Left renal pelvis (tissue), 4 donors: ENCODE results near the gene SYNM. TPM values are rescaled to one million over a fixed set of nuclear protein-coding genes. Genes with fewer than 3 reads are reported as not detected.
A peak's percentile ranks its signal among the peaks of the same experiment; 100 is the strongest.
"Not testable (repeated sequence)": the region's sequence is repeated elsewhere in the genome, so short reads cannot be mapped to it uniquely, and the experiment has no call there.

Experiments
- DNase-seq, 4 donors: peaks; one replicate each; pipeline ENCODE4 v3.0.0-alpha.2; 2013; ENCODE audit warnings: low read depth in 4 of 4, low spot score in 3 of 4
- polyA plus RNA-seq, 4 donors: library from polyadenylated mRNA; unstranded; fragments of 120-200 nt; gene quantifications; one replicate each; pipeline ENCODE4 v1.2.1, GENCODE V29; 2013; ENCODE audit not compliant: insufficient read length in 4 of 4

The SYNM gene
- polyA plus RNA-seq, 4 donors = 1.8 to 3.1 (median 2.1) TPM

GRCh38 chr15:99105514-99106341 is 848 bp downstream of the SYNM start:
- DNase-seq = peak in 1 of 4 donors; percentile 41

- DNase-seq = no peak
Observed at GRCh38 chr15:99106417-99107220, 1.7 kb downstream of the SYNM start.

GRCh38 chr15:99108993-99109392 is 4.1 kb downstream of the SYNM start:
- DNase-seq = no peak

GRCh38 chr15:99109555-99110021 is 4.7 kb downstream of the SYNM start:
- DNase-seq = no peak

- DNase-seq = no peak
Observed at GRCh38 chr15:99110093-99110492, 5.2 kb downstream of the SYNM start.

GRCh38 chr15:99110581-99111320 is 5.9 kb downstream of the SYNM start:
- DNase-seq = no peak

- not testable (repeated sequence) for DNase-seq
Observed at GRCh38 chr15:99111641-99112040, 6.8 kb downstream of the SYNM start.

- DNase-seq = no peak
Observed at GRCh38 chr15:99113547-99114271, 8.8 kb downstream of the SYNM start.

- no peak for DNase-seq
Observed at GRCh38 chr15:99114511-99115299, 9.8 kb downstream of the SYNM start.

GRCh38 chr15:99115300-99116215 is 10.7 kb downstream of the SYNM start:
- DNase-seq = no peak

- no peak for DNase-seq
Observed at GRCh38 chr15:99117111-99117510, 12.2 kb downstream of the SYNM start.

- DNase-seq = no peak
Observed at GRCh38 chr15:99117563-99118257, 12.8 kb downstream of the SYNM start.

- no peak for DNase-seq
Observed at GRCh38 chr15:99118258-99118632, 13.4 kb downstream of the SYNM start.

- no peak for DNase-seq
Observed at GRCh38 chr15:99118801-99119546, 14.1 kb downstream of the SYNM start.

- no peak for DNase-seq
Observed at GRCh38 chr15:99120050-99120777, 15.3 kb downstream of the SYNM start.

GRCh38 chr15:99121207-99121606 is 16.3 kb downstream of the SYNM start:
- DNase-seq = no peak
